Body of pancreas (tissue), 4 donors: ENCODE measurements around the gene KIAA0825. TPM values are rescaled to one million over a fixed set of nuclear protein-coding genes. Genes with fewer than 3 reads are reported as not detected.
"Not testable (repeated sequence)": the region's sequence is repeated elsewhere in the genome, so short reads cannot be mapped to it uniquely, and the experiment has no call there.

Experiments
- ATAC-seq: fragments of 150-250 bp; one replicate; pipeline ENCODE4 v1.9.1; 2016
- DNase-seq, 4 donors: peaks; one replicate each; pipeline ENCODE4 v3.0.0-alpha.2; 2019
- H3K27ac ChIP-seq, 4 donors: fragments of 200-600 bp; sonication (generic); 1 replicate in 3 of 4; 2 replicates in 1 of 4; pipeline versions ENCODE4 v1.5.1 to v1.6.1; 2016 to 2019; ENCODE audit warnings: mild to moderate bottlenecking in 1 of 4, mixed read lengths in 1 of 4, moderate library complexity in 1 of 4
- H3K27me3 ChIP-seq, 2 donors: fragments of 200-600 bp; sonication (generic); one replicate each; pipeline ENCODE4 v1.6.0; 2016; ENCODE audit warnings: mild to moderate bottlenecking in 1 of 2
- H3K36me3 ChIP-seq, 2 donors: fragments of 200-600 bp; sonication (generic); replicated peaks in 1 of 2; 2 replicates each; pipeline ENCODE4 v1.5.1; 2016; ENCODE audit warnings: low read depth in 2 of 2; ENCODE audit not compliant: insufficient read depth in 1 of 2
- H3K4me1 ChIP-seq: fragments of 200-600 bp; sonication (generic); one replicate; pipeline ENCODE4 v1.6.0; 2016
- H3K4me3 ChIP-seq, 2 donors: fragments of 200-600 bp; sonication (generic); 1 replicate in 1 of 2; 2 replicates in 1 of 2; pipeline ENCODE4 v1.5.1; 2016 to 2019
- H3K9me3 ChIP-seq, 3 donors: fragments of 200-600 bp; sonication (generic); 1 replicate in 2 of 3; 2 replicates in 1 of 3; pipeline ENCODE4 v1.5.1; 2016
- POLR2A ChIP-seq, 3 donors: fragments of 450-650 bp; IDR thresholded peaks; one replicate each; pipeline ENCODE4 v1.6.1; 2016; ENCODE audit warnings: antibody characterized with exemption in 3 of 3, mild to moderate bottlenecking in 2 of 3
- WGBS, 2 donors: methylation state at CpG; one replicate each; pipeline ENCODE4 v1.1.5; 2017; 5-methylcytosine and 5-hydroxymethylcytosine counted together
- intact Hi-C: fragments of 100-400 bp; cut with DNase I; formaldehyde crosslinking; loops from one replicate; pipeline ENCODE4 v1.15.1; 2023
- total RNA-seq, 2 donors: library from RNA; depleted of rRNA; stranded (reverse); fragments of >200 nt; gene quantifications; one replicate each; pipeline ENCODE4 v1.1.0, GENCODE V29; 2016
- TF ChIP-seq, protein P1 (sequence below), 7 experiments: fragments of 450-650 bp in 4 of 7; fragments of 200-600 bp in 3 of 7; sonication (generic) in 3 of 7; IDR thresholded peaks; one replicate each; pipeline ENCODE4 v1.5.1; 2016 to 2019; ENCODE audit warnings: antibody characterized with exemption in 7 of 7

KIAA0825 gene
- total RNA-seq, 2 donors from 2014 or later: 5.7 to 6.6 TPM

DNA sequence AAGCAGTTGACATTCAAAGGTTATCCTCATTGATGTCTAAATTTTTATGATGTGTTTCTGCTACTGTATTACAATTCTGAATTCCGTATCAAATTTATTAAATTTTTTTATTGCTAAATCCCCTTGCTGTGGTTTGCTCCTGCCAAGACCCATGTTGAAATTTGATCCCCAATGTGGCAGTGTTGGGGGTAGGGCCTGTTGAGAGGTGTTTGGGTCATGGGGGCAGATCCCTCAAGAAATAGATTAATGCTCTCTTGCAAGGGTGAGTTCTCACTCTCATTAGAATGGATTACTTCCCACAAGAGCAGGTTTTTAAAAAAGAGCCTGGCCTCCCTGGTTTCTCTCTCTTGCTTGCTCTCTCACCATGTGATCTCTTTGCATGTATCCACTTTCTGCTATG, 442.5 kb downstream of the KIAA0825 start:
- intact Hi-C loops: no loop called here
- H3K4me1 ChIP-seq: no peaks in the 10 kb centered on the region
- H3K9me3 ChIP-seq: no peaks in the 10 kb centered on the region
- WGBS, 2 donors: 76 to 97% methylated on average over 1 of the region's 1 CpG
- no peak overlapping the region for H3K27ac ChIP-seq
- TF ChIP-seq, protein P1, sequence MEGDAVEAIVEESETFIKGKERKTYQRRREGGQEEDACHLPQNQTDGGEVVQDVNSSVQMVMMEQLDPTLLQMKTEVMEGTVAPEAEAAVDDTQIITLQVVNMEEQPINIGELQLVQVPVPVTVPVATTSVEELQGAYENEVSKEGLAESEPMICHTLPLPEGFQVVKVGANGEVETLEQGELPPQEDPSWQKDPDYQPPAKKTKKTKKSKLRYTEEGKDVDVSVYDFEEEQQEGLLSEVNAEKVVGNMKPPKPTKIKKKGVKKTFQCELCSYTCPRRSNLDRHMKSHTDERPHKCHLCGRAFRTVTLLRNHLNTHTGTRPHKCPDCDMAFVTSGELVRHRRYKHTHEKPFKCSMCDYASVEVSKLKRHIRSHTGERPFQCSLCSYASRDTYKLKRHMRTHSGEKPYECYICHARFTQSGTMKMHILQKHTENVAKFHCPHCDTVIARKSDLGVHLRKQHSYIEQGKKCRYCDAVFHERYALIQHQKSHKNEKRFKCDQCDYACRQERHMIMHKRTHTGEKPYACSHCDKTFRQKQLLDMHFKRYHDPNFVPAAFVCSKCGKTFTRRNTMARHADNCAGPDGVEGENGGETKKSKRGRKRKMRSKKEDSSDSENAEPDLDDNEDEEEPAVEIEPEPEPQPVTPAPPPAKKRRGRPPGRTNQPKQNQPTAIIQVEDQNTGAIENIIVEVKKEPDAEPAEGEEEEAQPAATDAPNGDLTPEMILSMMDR (IDR thresholded peaks at IDR 0.05): no peak
- TF ChIP-seq POLR2A (IDR thresholded peaks at IDR 0.05): no peak
- DNase-seq (no peak), ATAC-seq (no peak)
- H3K4me3 ChIP-seq: no peak overlapping the region
- H3K27me3 ChIP-seq: no peaks in the 10 kb centered on the region
- H3K36me3 ChIP-seq: no peaks in the 10 kb centered on the region

DNA sequence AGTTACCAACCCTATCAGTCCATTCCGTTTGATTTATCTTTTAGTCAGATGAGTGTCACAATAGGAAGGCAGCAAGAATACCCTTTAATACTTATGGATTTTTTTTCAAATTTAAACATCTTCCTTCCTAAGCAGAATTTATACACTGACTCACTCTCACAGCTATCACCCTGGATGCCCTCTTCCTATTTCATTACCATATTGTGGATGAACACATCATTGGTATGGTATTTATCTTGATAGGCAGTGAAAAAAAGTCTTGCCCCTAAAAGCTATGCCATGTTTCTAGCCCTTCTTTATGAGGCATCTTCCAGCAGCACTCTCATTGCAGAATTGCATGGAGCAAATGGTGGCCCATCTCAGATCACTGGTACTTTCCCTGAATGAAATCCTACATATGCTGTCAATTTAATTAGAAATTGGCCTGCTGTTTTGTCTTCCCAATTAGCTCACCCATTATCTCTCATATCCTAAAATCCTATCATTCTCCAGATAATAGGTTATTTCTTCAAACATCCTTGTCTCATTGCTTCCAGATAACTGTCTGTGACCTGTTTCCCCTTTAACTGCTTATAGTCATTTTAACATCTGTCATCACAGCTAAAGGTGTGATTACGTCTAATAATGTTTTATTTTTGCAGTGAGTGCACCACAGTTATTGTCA, 443.5 kb downstream of the KIAA0825 start:
- TF ChIP-seq, protein P1 (IDR thresholded peaks at IDR 0.05): no peak
- no peak for TF ChIP-seq POLR2A (IDR thresholded peaks at IDR 0.05)
- no peaks in the 10 kb centered on the region for H3K36me3 ChIP-seq
- no peaks in the 10 kb centered on the region for H3K4me1 ChIP-seq
- DNase-seq (no peak), ATAC-seq (no peak)
- WGBS, 2 donors: 72 to 85% methylated on average over 2 of the region's 2 CpGs
- no peak overlapping the region for H3K4me3 ChIP-seq
- intact Hi-C loops: no loop called here
- H3K27ac ChIP-seq: no peak overlapping the region
- no peaks in the 10 kb centered on the region for H3K9me3 ChIP-seq
- no peaks in the 10 kb centered on the region for H3K27me3 ChIP-seq

DNA sequence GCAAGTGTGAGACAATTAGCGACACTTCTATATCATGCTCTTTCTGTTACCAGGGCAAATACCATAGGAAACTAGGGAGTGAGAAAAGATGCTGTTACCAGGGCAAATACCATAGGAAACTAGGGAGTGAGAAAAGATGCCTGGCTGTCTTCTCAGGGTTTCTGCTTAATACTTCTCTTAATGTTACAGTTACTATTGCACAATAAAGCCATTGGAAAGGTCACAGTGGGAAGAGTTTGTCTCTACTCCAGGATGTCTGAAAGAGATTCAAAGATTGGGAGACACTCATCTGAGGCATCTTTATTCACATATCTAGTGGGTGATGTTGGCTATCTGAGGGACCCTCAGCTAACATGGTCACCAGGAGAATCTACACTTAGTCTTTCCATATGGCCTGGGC, 445.3 kb downstream of the KIAA0825 start:
- intact Hi-C loops: no loop called here
- H3K4me3 ChIP-seq: no peak overlapping the region
- H3K36me3 ChIP-seq: no peaks in the 10 kb centered on the region
- H3K4me1 ChIP-seq: no peaks in the 10 kb centered on the region
- ATAC-seq: no peak
- H3K27ac ChIP-seq: no peak overlapping the region
- no peak for DNase-seq
- 97 to 98% methylated on average over 1 of the region's 1 CpG for WGBS, 2 donors
- H3K27me3 ChIP-seq: no peaks in the 10 kb centered on the region
- no peaks in the 10 kb centered on the region for H3K9me3 ChIP-seq
- no peak for TF ChIP-seq POLR2A (IDR thresholded peaks at IDR 0.05)
- TF ChIP-seq, protein P1 (IDR thresholded peaks at IDR 0.05): no peak

DNA sequence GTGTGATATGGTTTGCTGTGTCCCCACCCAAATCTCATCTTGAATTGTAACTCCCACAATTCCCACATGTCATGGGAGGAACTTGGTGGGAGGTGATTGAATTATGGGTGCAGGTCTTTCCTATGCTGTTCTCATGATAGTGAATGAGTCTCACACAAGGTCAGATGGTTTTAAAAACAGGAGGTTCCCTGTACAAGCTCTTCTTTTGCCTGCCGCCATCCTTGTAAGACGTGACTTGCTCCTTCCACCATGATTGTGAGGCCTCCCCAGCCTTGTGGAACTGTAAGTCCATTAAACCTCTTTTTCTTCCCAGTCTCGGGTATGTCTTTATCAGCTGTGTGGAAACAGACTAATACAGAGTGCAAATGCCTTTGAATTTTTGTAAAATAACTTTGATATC, 447.3 kb downstream of the KIAA0825 start:
- H3K4me3 ChIP-seq, H3K36me3 ChIP-seq, intact Hi-C loops, DNase-seq, H3K4me1 ChIP-seq, ATAC-seq, H3K9me3 ChIP-seq, H3K27me3 ChIP-seq, H3K27ac ChIP-seq: not testable (repeated sequence)
- WGBS, 2 donors: 94 to 96% methylated on average over 3 of the region's 3 CpGs

DNA sequence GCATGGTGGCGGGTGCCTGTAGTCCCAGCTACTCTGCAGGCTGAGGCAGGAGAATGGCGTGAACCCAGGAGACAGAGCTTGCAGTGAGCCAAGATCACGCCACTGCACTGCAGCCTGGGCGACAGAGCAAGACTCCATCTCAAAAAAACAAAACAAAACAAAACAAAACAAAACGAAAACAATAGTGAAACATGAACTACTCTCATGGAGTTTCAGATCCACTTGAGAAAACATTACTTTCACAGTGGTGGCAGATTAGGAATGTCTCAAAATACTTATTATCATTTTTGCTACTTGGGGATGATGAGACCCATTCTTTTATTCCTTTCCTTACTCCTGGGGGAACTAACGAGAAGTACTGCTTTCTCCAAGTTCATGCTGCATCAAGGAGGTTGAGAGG, 448.2 kb downstream of the KIAA0825 start:
- H3K4me3 ChIP-seq, intact Hi-C loops, H3K36me3 ChIP-seq, H3K27ac ChIP-seq, DNase-seq, ATAC-seq, H3K4me1 ChIP-seq, H3K27me3 ChIP-seq, H3K9me3 ChIP-seq: not testable (repeated sequence)
- WGBS, 2 donors: 79 to 82% methylated on average over 6 of the region's 6 CpGs

DNA sequence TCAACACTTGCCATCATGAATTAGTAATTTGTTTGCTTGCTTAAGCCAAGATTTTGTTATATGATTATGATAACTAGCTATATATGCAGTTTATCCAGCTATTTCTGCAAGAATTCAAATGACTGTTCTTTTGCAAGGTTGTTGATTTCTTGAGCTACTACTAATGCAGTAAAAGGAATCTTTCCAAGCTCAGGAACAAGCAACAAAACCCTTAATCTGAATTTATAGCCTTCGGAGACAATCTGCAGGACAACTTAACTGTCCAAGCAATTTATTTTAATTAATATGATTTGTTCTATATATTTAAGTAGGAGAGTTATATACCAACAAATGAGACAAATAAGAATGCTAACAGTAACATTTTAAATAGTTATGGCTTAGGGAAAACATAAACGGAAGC, 450.3 kb downstream of the KIAA0825 start:
- DNase-seq: no peak
- H3K4me1 ChIP-seq: no peaks in the 10 kb centered on the region
- intact Hi-C loops: no loop called here
- H3K36me3 ChIP-seq: no peaks in the 10 kb centered on the region
- 81 to 84% methylated on average over 2 of the region's 2 CpGs for WGBS, 2 donors
- ATAC-seq: no peak
- no peak for TF ChIP-seq POLR2A (IDR thresholded peaks at IDR 0.05)
- TF ChIP-seq, protein P1 (IDR thresholded peaks at IDR 0.05): no peak
- no peak overlapping the region for H3K4me3 ChIP-seq
- H3K27me3 ChIP-seq: no peaks in the 10 kb centered on the region
- H3K9me3 ChIP-seq: no peaks in the 10 kb centered on the region
- H3K27ac ChIP-seq: no peak overlapping the region
